Parathyroid adenoma (tissue), 2 donors: ENCODE results near the gene FANCE.

ENCODE experiments used
- H2AFZ ChIP-seq: fragments of 300-600 bp; sonication (generic); one replicate; pipeline ENCODE4 v1.7.0; 2017; ENCODE audit warnings: antibody characterized with exemption, mild to moderate bottlenecking
- H3K27ac ChIP-seq: fragments of 300-600 bp; sonication (generic); one replicate; pipeline ENCODE4 v1.7.0; 2017
- H3K27me3 ChIP-seq: fragments of 300-600 bp; sonication (generic); one replicate; pipeline ENCODE4 v1.7.0; 2017; ENCODE audit warnings: low read length; ENCODE audit not compliant: control insufficient read depth, insufficient read depth
- H3K36me3 ChIP-seq: fragments of 300-600 bp; sonication (generic); one replicate; pipeline ENCODE4 v1.7.0; 2017; ENCODE audit warnings: low read length; ENCODE audit not compliant: control insufficient read depth, insufficient read depth
- H3K4me1 ChIP-seq: fragments of 300-600 bp; sonication (generic); one replicate; pipeline ENCODE4 v1.7.0; 2017; ENCODE audit warnings: control low read depth
- H3K4me2 ChIP-seq: fragments of 300-600 bp; sonication (generic); one replicate; pipeline ENCODE4 v1.7.0; 2017; ENCODE audit warnings: low read length
- H3K4me3 ChIP-seq: fragments of 300-600 bp; sonication (generic); one replicate; pipeline ENCODE4 v1.7.0; 2017; ENCODE audit warnings: low read depth, low read length
- H3K79me2 ChIP-seq: fragments of 300-600 bp; sonication (generic); one replicate; pipeline ENCODE4 v1.7.0; 2017; ENCODE audit warnings: control low read depth
- H3K9ac ChIP-seq: fragments of 300-600 bp; sonication (generic); one replicate; pipeline ENCODE4 v1.7.0; 2017; ENCODE audit warnings: mild to moderate bottlenecking
- H3K9me3 ChIP-seq: fragments of 300-600 bp; sonication (generic); one replicate; pipeline ENCODE4 v1.7.0; 2017; ENCODE audit warnings: low read length; ENCODE audit not compliant: control insufficient read depth
- CTCF ChIP-seq: fragments of 300-600 bp; sonication (generic); IDR thresholded peaks from one replicate; pipeline ENCODE4 v1.7.0; 2017; ENCODE audit warnings: antibody characterized with exemption, mild to moderate bottlenecking
- donor health status: primary hyperparathyroidism.

Gene FANCE

GRCh38 chr6:35409245-35409644, 42.9 kb upstream of the FANCE start:
- Histone ChIP-seq H3K4me1 (no peaks in the 10 kb centered on the region), H3K27ac (no peak overlapping the region), H3K27me3 (no peaks in the 10 kb centered on the region), H3K4me2 (no peak overlapping the region), H3K4me3 (no peak overlapping the region), H3K9me3 (no peaks in the 10 kb centered on the region), H3K36me3 (no peaks in the 10 kb centered on the region), H2AFZ (no peak overlapping the region), H3K79me2 (no peaks in the 10 kb centered on the region), H3K9ac (no peak overlapping the region)
- no peak for TF ChIP-seq CTCF

- no peak overlapping the region for H2AFZ ChIP-seq
- H3K4me1 ChIP-seq = peaks cover 4% of the 10 kb centered on the region
Measured at GRCh38 chr6:35410131-35410530, 42.0 kb upstream of the FANCE start.

GRCh38 chr6:35411066-35411465, 41.1 kb upstream of the FANCE start:
- H3K9me3 ChIP-seq = no peaks in the 10 kb centered on the region
- no peak overlapping the region for H3K4me2 ChIP-seq
- H3K27me3 ChIP-seq = no peaks in the 10 kb centered on the region
- H3K79me2 ChIP-seq = no peaks in the 10 kb centered on the region
- H3K4me1 ChIP-seq = peaks cover 4% of the 10 kb centered on the region
- H3K9ac ChIP-seq = no peak overlapping the region
- no peak overlapping the region for H3K27ac ChIP-seq
- H3K36me3 ChIP-seq = no peaks in the 10 kb centered on the region
- no peak overlapping the region for H2AFZ ChIP-seq
- TF ChIP-seq CTCF = no peak
- H3K4me3 ChIP-seq = no peak overlapping the region

More at GRCh38 chr6:35410131-35410530, 42.0 kb upstream of the FANCE start:
- Histone ChIP-seq H3K9ac (no peak overlapping the region), H3K27ac (no peak overlapping the region), H3K27me3 (no peaks in the 10 kb centered on the region), H3K9me3 (no peaks in the 10 kb centered on the region), H3K4me2 (no peak overlapping the region), H3K36me3 (no peaks in the 10 kb centered on the region), H3K79me2 (no peaks in the 10 kb centered on the region), H3K4me3 (no peak overlapping the region)
- TF ChIP-seq CTCF = no peak

- Histone ChIP-seq H3K9ac (no peak overlapping the region), H3K4me3 (no peak overlapping the region), H3K36me3 (no peaks in the 10 kb centered on the region), H3K27me3 (no peaks in the 10 kb centered on the region), H3K79me2 (no peaks in the 10 kb centered on the region), H3K27ac (no peak overlapping the region), H3K9me3 (no peaks in the 10 kb centered on the region), H3K4me1 (peaks cover 4% of the 10 kb centered on the region), H2AFZ (no peak overlapping the region), H3K4me2 (no peak overlapping the region)
- TF ChIP-seq CTCF = no peak
Measured at GRCh38 chr6:35412102-35412501, 40.0 kb upstream of the FANCE start.

GRCh38 chr6:35413911-35414310, 38.2 kb upstream of the FANCE start:
- Histone ChIP-seq H3K4me2 (no peak overlapping the region), H3K9ac (no peak overlapping the region), H3K4me1 (peaks cover 4% of the 10 kb centered on the region), H3K9me3 (no peaks in the 10 kb centered on the region), H3K36me3 (no peaks in the 10 kb centered on the region), H3K4me3 (no peak overlapping the region), H3K27ac (no peak overlapping the region), H2AFZ (no peak overlapping the region), H3K79me2 (peaks cover 2% of the 10 kb centered on the region), H3K27me3 (no peaks in the 10 kb centered on the region)
- no peak for TF ChIP-seq CTCF
